T-cell (primary cell): ENCODE measurements around the gene FYCO1. TPM values are rescaled to one million over a fixed set of nuclear protein-coding genes. Genes with fewer than 3 reads are reported as not detected.

Experiments
- ATAC-seq, 4 experiments: fragments of 200-7000 bp in 3 of 4; fragments of 150-1000 bp in 1 of 4; cut with Tn5 transposase; replicated peaks in 1 of 4; 1 replicate in 3 of 4; 2 replicates in 1 of 4; pipeline ENCODE4 v1.10.0; 2021; ENCODE audit warnings: moderate library complexity in 3 of 4, mild to moderate bottlenecking in 2 of 4, moderate number of reproducible peaks in 1 of 4
- CTCF ChIA-PET, 2 donors: fragments of 300-600 bp; sonication (Branson Sonifier 250); formaldehyde crosslinking; loops; one replicate each; lab custom pipeline; 2022; ENCODE audit warnings: antibody characterized with exemption in 2 of 2; lab: Charles Lee
- POLR2A ChIA-PET, 2 donors: fragments of 300-600 bp; sonication (Branson Sonifier 250); formaldehyde crosslinking; loops; one replicate each; lab custom pipeline; 2022; ENCODE audit warnings: antibody characterized with exemption in 2 of 2; lab: Charles Lee
- DNase-seq, 35 experiments: peaks; one replicate each; pipeline versions ENCODE4 v3.0.0 to v3.0.0-alpha.2; 2013 to 2023
- H3K27ac ChIP-seq: one replicate; pipeline ENCODE4 v1.5.1; 2013; ENCODE audit warnings: low read length
- H3K27me3 ChIP-seq, 2 experiments: replicated peaks in 1 of 2; 1 replicate in 1 of 2; 2 replicates in 1 of 2; pipeline versions ENCODE4 v1.6.1 to v1.7.0; 2013; ENCODE audit warnings: low read length in 1 of 2, mixed read lengths in 1 of 2; ENCODE audit not compliant: control insufficient read depth in 2 of 2, insufficient read depth in 2 of 2; ENCODE audit errors: extremely low read depth in 1 of 2
- H3K36me3 ChIP-seq, 2 donors: 1 replicate in 1 of 2; 2 replicates in 1 of 2; pipeline versions ENCODE4 v1.6.1 to v1.7.0; 2013; ENCODE audit warnings: low read length in 1 of 2; ENCODE audit not compliant: control insufficient read depth in 2 of 2, insufficient read depth in 1 of 2; ENCODE audit errors: extremely low read depth in 1 of 2
- H3K4me1 ChIP-seq, 2 experiments: 1 replicate in 1 of 2; 2 replicates in 1 of 2; pipeline versions ENCODE4 v1.6.1 to v1.7.0; 2013; ENCODE audit warnings: low read length in 2 of 2, mixed read lengths in 1 of 2; ENCODE audit not compliant: insufficient read depth in 2 of 2, control insufficient read depth in 1 of 2; ENCODE audit errors: extremely low read depth in 1 of 2
- H3K4me3 ChIP-seq, 2 donors: 1 replicate in 1 of 2; 2 replicates in 1 of 2; pipeline versions ENCODE4 v1.5.1 to v1.7.0; 2013; ENCODE audit warnings: mild to moderate bottlenecking in 2 of 2, low read length in 1 of 2, moderate library complexity in 1 of 2; ENCODE audit not compliant: control insufficient read depth in 1 of 2; ENCODE audit errors: extremely low read depth in 1 of 2
- H3K9me3 ChIP-seq: 2 replicates; pipeline ENCODE4 v1.7.0; 2013
- H3K27ac Mint-ChIP-seq, 2 donors: one replicate each; pipeline ENCODE4 v1.8.0; 2020 to 2021; ENCODE audit warnings: mild to moderate bottlenecking in 2 of 2, mixed read lengths in 2 of 2
- H3K27me3 Mint-ChIP-seq, 2 donors: one replicate each; pipeline ENCODE4 v1.8.0; 2021 to 2022; ENCODE audit warnings: mixed read lengths in 2 of 2
- H3K36me3 Mint-ChIP-seq: one replicate; pipeline ENCODE4 v1.8.0; 2021; ENCODE audit warnings: mixed read lengths
- H3K4me1 Mint-ChIP-seq, 3 donors: one replicate each; pipeline ENCODE4 v1.8.0; 2020 to 2022; ENCODE audit warnings: mixed read lengths in 3 of 3, mild to moderate bottlenecking in 1 of 3
- H3K4me3 Mint-ChIP-seq, 3 donors: one replicate each; pipeline ENCODE4 v1.8.0; 2020 to 2022; ENCODE audit warnings: mild to moderate bottlenecking in 3 of 3, mixed read lengths in 3 of 3, moderate library complexity in 3 of 3
- H3K9me3 Mint-ChIP-seq, 3 donors: one replicate each; pipeline ENCODE4 v1.8.0; 2020 to 2022; ENCODE audit warnings: mixed read lengths in 3 of 3
- WGBS: methylation state at CpG from one replicate; pipeline ENCODE4 v1.1.5; 2013; ENCODE audit warnings: missing lambda C conversion rate; ENCODE audit not compliant: insufficient coverage; 5-methylcytosine and 5-hydroxymethylcytosine counted together
- total RNA-seq, 35 experiments: library from RNA in 6 of 35; stranded (reverse) in 6 of 35; fragments of 120-200 nt in 1 of 35; gene quantifications; one replicate each; pipeline versions ENCODE4 v1.2.1 to v1.2.4 and lab custom pipeline; 2013 to 2026

FYCO1 gene
- total RNA-seq, 5 donors from 2014 or later (not counting 1 experiment from before 2014, with no cell fraction given), result 24.6 to 46.3 (median 35.0) TPM

DNA sequence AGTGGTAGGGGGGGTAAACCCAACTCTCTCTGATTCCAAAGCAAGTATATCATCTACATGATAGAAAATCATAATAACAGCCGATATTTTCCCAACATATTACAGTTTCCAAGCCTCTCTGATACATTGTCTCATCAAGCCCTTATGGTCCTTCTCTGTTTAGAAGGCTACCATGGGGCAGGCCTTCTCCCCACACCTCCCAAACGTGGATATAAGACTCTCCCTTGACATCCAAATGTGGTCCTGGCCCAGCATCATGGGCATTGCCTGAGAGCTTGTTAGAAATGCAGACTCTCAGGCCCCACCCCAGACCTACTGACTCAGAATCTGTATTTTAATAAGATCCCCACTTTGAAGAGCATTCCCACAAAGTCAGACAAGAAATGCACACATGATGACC is 127.0 kb downstream of the FYCO1 start:
- Mint-ChIP-seq H3K27ac (no peak overlapping the region), H3K36me3 (peaks cover under 1% of the 10 kb centered on the region), H3K4me1 (peaks cover 57 to 63% (median 61%) of the 10 kb centered on the region in 3 donors), H3K9me3 (peaks cover under 1 to 4% (median 2%) of the 10 kb centered on the region in 3 donors), H3K4me3 (peak overlapping the region in 1 of 3 donors; percentile 68), H3K27me3 (peaks cover 5 to 6% of the 10 kb centered on the region in 2 donors)
- Histone ChIP-seq H3K27me3 (peaks cover 0 to 14% of the 10 kb centered on the region in 2 experiments), H3K4me3 (no peak overlapping the region), H3K4me1 (peaks cover 30 to 47% of the 10 kb centered on the region in 2 experiments), H3K36me3 (no peaks in the 10 kb centered on the region), H3K27ac (no peak overlapping the region), H3K9me3 (no peaks in the 10 kb centered on the region)
- 89% methylated on average over 1 of the region's 2 CpGs for WGBS
- POLR2A ChIA-PET, result interaction anchor here in 1 of 2 donors (0.7 kb wide), 1 partner anchor 12 kb away, joined by 4 read pairs; no protein-coding TSS in a partner anchor
- CTCF ChIA-PET, result no interaction called here
- ATAC-seq (no peak), DNase-seq (no peak)

DNA sequence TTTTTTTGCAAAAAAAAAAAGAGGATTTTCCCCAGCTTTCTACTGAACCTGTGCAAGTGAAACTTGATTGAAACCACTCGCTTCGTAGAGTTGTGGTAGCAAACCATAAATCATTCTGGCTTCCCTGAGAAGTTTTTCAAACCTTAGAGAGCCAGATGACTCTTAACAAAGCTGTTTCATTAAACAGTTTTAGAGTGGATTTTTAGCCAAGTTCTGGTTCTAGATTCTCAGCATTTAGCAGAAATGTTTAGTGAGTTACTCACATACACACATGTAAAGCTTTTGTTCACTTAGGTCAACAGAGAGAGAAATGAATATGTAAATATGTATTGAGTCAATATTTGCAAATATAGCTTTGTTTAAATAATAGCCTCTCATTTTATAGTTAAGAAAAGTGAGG is 127.4 kb downstream of the FYCO1 start:
- H3K4me1 ChIP-seq, result peaks cover 30 to 47% of the 10 kb centered on the region in 2 experiments
- H3K36me3 Mint-ChIP-seq, result peaks cover 4% of the 10 kb centered on the region
- DNase-seq (no peak), ATAC-seq (no peak)
- no peak overlapping the region for H3K4me3 ChIP-seq
- no peak overlapping the region for H3K27ac ChIP-seq
- no peak overlapping the region for H3K27ac Mint-ChIP-seq
- H3K27me3 Mint-ChIP-seq, result peaks cover 9 to 10% of the 10 kb centered on the region in 2 donors
- no peak overlapping the region for H3K4me3 Mint-ChIP-seq
- peaks cover 0 to 17% of the 10 kb centered on the region in 2 experiments for H3K27me3 ChIP-seq
- ChIA-PET POLR2A (no interaction called here), CTCF (no interaction called here)
- no peaks in the 10 kb centered on the region for H3K36me3 ChIP-seq
- H3K4me1 Mint-ChIP-seq, result peaks cover 57 to 62% (median 61%) of the 10 kb centered on the region in 3 donors
- no CpG with 5 or more reads among the region's 2 CpGs for WGBS
- H3K9me3 ChIP-seq, result no peaks in the 10 kb centered on the region
- peaks cover 3 to 8% (median 5%) of the 10 kb centered on the region in 3 donors for H3K9me3 Mint-ChIP-seq

Other genes with a start within 250 kb of the FYCO1 start
- under 1 TPM in 4 of 5 donors, not detected in 1; 0.12 to 0.44 (median 0.24) TPM for gene SLC6A20, start 199.3 kb downstream of the FYCO1 start, total RNA-seq
- 10 to 100 TPM in 3 of 5 donors, 1 to 10 TPM in 2; 8.5 to 12.0 (median 11.1) TPM for gene LZTFL1, start 153.7 kb downstream of the FYCO1 start, total RNA-seq
- 10 to 100 TPM in 1 of 5 donors, 1 to 10 TPM in 4; 2.1 to 10.0 (median 4.2) TPM for gene CCR9, start 109.3 kb downstream of the FYCO1 start, total RNA-seq
- 10 to 100 TPM in 1 of 5 donors, 1 to 10 TPM in 4; 2.0 to 14.7 (median 3.7) TPM for gene CXCR6, start 52.4 kb downstream of the FYCO1 start, total RNA-seq
- under 1 TPM in 2 of 5 donors, not detected in 3; 0.08 to 0.28 TPM for gene XCR1, start 31.7 kb upstream of the FYCO1 start, total RNA-seq
- gene CCR1, start 212.5 kb upstream of the FYCO1 start, total RNA-seq, result under 1 TPM; 0.12 to 0.98 (median 0.43) TPM
- gene CCR3, start 246.6 kb upstream of the FYCO1 start, total RNA-seq, result 1 to 10 TPM in 1 of 5 donors, under 1 TPM in 2, not detected in 2; 0.33 to 1.2 (median 0.55) TPM